AG09319 (cell line): ENCODE measurements around the gene SLN.

Experiments
- DNase-seq: peaks from one replicate; pipeline ENCODE4 v3.0.0-alpha.2; 2010; ENCODE audit warnings: low read depth; ENCODE audit errors: extremely low read depth
- TF ChIP-seq, protein P1 (sequence below): IDR thresholded peaks from 2 replicates; pipeline ENCODE4 v1.5.1; 2011; ENCODE audit warnings: low read depth, mild to moderate bottlenecking, inconsistent platforms, low read length, moderate library complexity

Gene SLN

GRCh38 chr11:107750313-107750712 lies 38.5 kb upstream of the SLN start:
- DNase-seq: no peak
- TF ChIP-seq, protein P1, sequence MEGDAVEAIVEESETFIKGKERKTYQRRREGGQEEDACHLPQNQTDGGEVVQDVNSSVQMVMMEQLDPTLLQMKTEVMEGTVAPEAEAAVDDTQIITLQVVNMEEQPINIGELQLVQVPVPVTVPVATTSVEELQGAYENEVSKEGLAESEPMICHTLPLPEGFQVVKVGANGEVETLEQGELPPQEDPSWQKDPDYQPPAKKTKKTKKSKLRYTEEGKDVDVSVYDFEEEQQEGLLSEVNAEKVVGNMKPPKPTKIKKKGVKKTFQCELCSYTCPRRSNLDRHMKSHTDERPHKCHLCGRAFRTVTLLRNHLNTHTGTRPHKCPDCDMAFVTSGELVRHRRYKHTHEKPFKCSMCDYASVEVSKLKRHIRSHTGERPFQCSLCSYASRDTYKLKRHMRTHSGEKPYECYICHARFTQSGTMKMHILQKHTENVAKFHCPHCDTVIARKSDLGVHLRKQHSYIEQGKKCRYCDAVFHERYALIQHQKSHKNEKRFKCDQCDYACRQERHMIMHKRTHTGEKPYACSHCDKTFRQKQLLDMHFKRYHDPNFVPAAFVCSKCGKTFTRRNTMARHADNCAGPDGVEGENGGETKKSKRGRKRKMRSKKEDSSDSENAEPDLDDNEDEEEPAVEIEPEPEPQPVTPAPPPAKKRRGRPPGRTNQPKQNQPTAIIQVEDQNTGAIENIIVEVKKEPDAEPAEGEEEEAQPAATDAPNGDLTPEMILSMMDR: no peak

DNA sequence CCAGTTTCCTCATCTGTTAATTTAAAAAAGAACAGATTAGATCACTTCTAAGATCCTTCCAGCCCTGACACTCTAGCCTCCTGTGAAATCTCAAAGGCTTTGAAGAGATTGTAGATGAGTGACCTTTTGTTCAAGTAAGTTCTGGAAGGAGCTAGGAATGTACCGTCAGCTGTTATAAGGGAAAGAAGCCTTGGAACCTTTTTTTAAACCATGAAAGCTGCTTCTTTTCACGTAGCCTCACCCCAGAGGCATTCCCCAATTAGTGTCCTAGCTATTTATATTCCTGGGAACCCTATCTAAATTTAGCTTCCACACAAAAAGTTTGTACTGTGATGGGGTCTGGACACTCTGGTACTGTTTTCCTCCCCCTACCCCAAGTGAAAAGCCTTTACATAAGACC lies 35.8 kb upstream of the SLN start:
- no peak for DNase-seq
- TF ChIP-seq, protein P1: no peak

- TF ChIP-seq, protein P1: no peak
- no peak for DNase-seq
Observed at GRCh38 chr11:107744736-107745135, 32.9 kb upstream of the SLN start.

- TF ChIP-seq, protein P1: no peak
- DNase-seq: no peak
Observed at GRCh38 chr11:107743191-107743590, 31.3 kb upstream of the SLN start.

GRCh38 chr11:107741044-107741823 lies 29.4 kb upstream of the SLN start:
- TF ChIP-seq, protein P1: peak; percentile 61
- no peak for DNase-seq

- TF ChIP-seq, protein P1: no peak
- no peak for DNase-seq
Observed at GRCh38 chr11:107740271-107740670, 28.4 kb upstream of the SLN start.

- no peak for DNase-seq
- TF ChIP-seq, protein P1: no peak
Observed at GRCh38 chr11:107736546-107736945, 24.7 kb upstream of the SLN start.
